GM10266 (cell line): ENCODE measurements around the gene FLT3LG.

Experiments used
- DNase-seq: peaks from one replicate; pipeline ENCODE4 v3.0.0; 2012; ENCODE audit errors: extremely low spot score
- CTCF ChIP-seq: IDR thresholded peaks from 2 replicates; pipeline ENCODE4 v1.5.1; 2012; ENCODE audit warnings: mild to moderate bottlenecking, low read depth; ENCODE audit not compliant: control insufficient read depth, insufficient read depth; ENCODE audit errors: missing control alignments

The FLT3LG gene

GRCh38 chr19:49435670-49436069 is 38.3 kb upstream of the FLT3LG start:
- no peak for DNase-seq
- no peak for TF ChIP-seq CTCF

- no peak for DNase-seq
- TF ChIP-seq CTCF, result no peak
Measured at GRCh38 chr19:49436381-49437017, 37.5 kb upstream of the FLT3LG start.

- TF ChIP-seq CTCF, result no peak
- no peak for DNase-seq
Measured at GRCh38 chr19:49437231-49437630, 36.8 kb upstream of the FLT3LG start.

- no peak for TF ChIP-seq CTCF
- no peak for DNase-seq
Measured at GRCh38 chr19:49438261-49438660, 35.8 kb upstream of the FLT3LG start.

- DNase-seq, result no peak
- TF ChIP-seq CTCF, result no peak
Measured at GRCh38 chr19:49439836-49440235, 34.2 kb upstream of the FLT3LG start.

GRCh38 chr19:49440439-49441209 is 33.4 kb upstream of the FLT3LG start:
- DNase-seq, result no peak
- no peak for TF ChIP-seq CTCF
